Measurements from ENCODE around the gene NELL1.

The NELL1 gene

GRCh38 chr11:21307874-21308273 is 638.5 kb downstream of the NELL1 start:
- WGBS (ENCODE audit: extremely low coverage, insufficient coverage, insufficient read length), result no CpG with 5 or more reads among the region's 4 CpGs
- Histone ChIP-seq H3K23ac (ENCODE audit: low read length) (no peak overlapping the region), H2BK12ac (ENCODE audit: low read length) (no peak overlapping the region), H4K91ac (ENCODE audit: low read depth, low read length) (no peak overlapping the region), H2AFZ (ENCODE audit: insufficient read depth, low read length, poor library complexity) (no peak overlapping the region), H3K9me3 (ENCODE audit: insufficient read depth, low read depth, low read length) (no peaks in the 10 kb centered on the region), H2AK5ac (ENCODE audit: low read length) (no peak overlapping the region), H3K9ac (ENCODE audit: low read length) (no peak overlapping the region), H3K27ac (ENCODE audit: low read depth, low read length) (no peak overlapping the region), H4K8ac (ENCODE audit: low read depth, low read length) (no peak overlapping the region), H3K4me2 (ENCODE audit: low read length) (no peak overlapping the region), H3K4ac (ENCODE audit: low read depth, low read length) (no peak overlapping the region), H2BK5ac (ENCODE audit: low read depth, low read length, poor library complexity) (no peak overlapping the region), H3K27me3 (ENCODE audit: insufficient read depth, low read length) (no peaks in the 10 kb centered on the region), H2BK120ac (ENCODE audit: insufficient read depth, low read length, poor library complexity) (no peak overlapping the region), H3K18ac (ENCODE audit: low read length) (no peak overlapping the region), H3K36me3 (ENCODE audit: control insufficient read depth in 1 of 2, insufficient read depth in 2 of 2, low read length in 2 of 2) (no peaks in the 10 kb centered on the region), H3K79me1 (ENCODE audit: low read length) (no peaks in the 10 kb centered on the region), H3K4me1 (ENCODE audit: control insufficient read depth in 1 of 2, insufficient read depth in 2 of 2, low read length in 2 of 2) (no peaks in the 10 kb centered on the region), H3K14ac (ENCODE audit: low read length) (no peak overlapping the region), H4K12ac (ENCODE audit: low read depth, low read length) (no peak overlapping the region), H3K4me3 (ENCODE audit: low read depth, low read length) (no peak overlapping the region), H3K79me2 (ENCODE audit: control insufficient read depth, insufficient read depth, low read length, poor library complexity) (no peaks in the 10 kb centered on the region)
- DNase-seq, result peak; percentile 5 to 13

- Histone ChIP-seq H2BK120ac (ENCODE audit: insufficient read depth, low read length, poor library complexity) (no peak overlapping the region), H2AFZ (ENCODE audit: insufficient read depth, low read length, poor library complexity) (no peak overlapping the region), H3K4me3 (ENCODE audit: low read depth, low read length) (no peak overlapping the region), H3K27me3 (ENCODE audit: insufficient read depth, low read length) (no peaks in the 10 kb centered on the region), H3K23ac (ENCODE audit: low read length) (no peak overlapping the region), H3K79me1 (ENCODE audit: low read length) (no peaks in the 10 kb centered on the region), H3K79me2 (ENCODE audit: control insufficient read depth, insufficient read depth, low read length, poor library complexity) (no peaks in the 10 kb centered on the region), H2BK12ac (ENCODE audit: low read length) (no peak overlapping the region), H3K27ac (ENCODE audit: low read depth, low read length) (no peak overlapping the region), H2BK5ac (ENCODE audit: low read depth, low read length, poor library complexity) (no peak overlapping the region), H3K9ac (ENCODE audit: low read length) (no peak overlapping the region), H3K4me1 (ENCODE audit: control insufficient read depth in 1 of 2, insufficient read depth in 2 of 2, low read length in 2 of 2) (no peaks in the 10 kb centered on the region), H3K9me3 (ENCODE audit: insufficient read depth, low read depth, low read length) (no peaks in the 10 kb centered on the region), H3K14ac (ENCODE audit: low read length) (no peak overlapping the region), H4K12ac (ENCODE audit: low read depth, low read length) (no peak overlapping the region), H3K36me3 (ENCODE audit: control insufficient read depth in 1 of 2, insufficient read depth in 2 of 2, low read length in 2 of 2) (no peaks in the 10 kb centered on the region), H2AK5ac (ENCODE audit: low read length) (no peak overlapping the region), H4K8ac (ENCODE audit: low read depth, low read length) (no peak overlapping the region), H3K4ac (ENCODE audit: low read depth, low read length) (no peak overlapping the region), H3K4me2 (ENCODE audit: low read length) (no peak overlapping the region), H3K18ac (ENCODE audit: low read length) (no peak overlapping the region), H4K91ac (ENCODE audit: low read depth, low read length) (no peak overlapping the region)
- WGBS (ENCODE audit: extremely low coverage, insufficient coverage, insufficient read length), result no CpG with 5 or more reads among the region's 1 CpG
- DNase-seq, result no peak
These were observed 647.2 kb downstream of the NELL1 start for GRCh38 chr11:21316591-21316990.

- Histone ChIP-seq H2AFZ (ENCODE audit: insufficient read depth, low read length, poor library complexity) (no peak overlapping the region), H3K27ac (ENCODE audit: low read depth, low read length) (no peak overlapping the region), H4K91ac (ENCODE audit: low read depth, low read length) (no peak overlapping the region), H3K23ac (ENCODE audit: low read length) (no peak overlapping the region), H3K14ac (ENCODE audit: low read length) (no peak overlapping the region), H3K79me1 (ENCODE audit: low read length) (no peaks in the 10 kb centered on the region), H2BK5ac (ENCODE audit: low read depth, low read length, poor library complexity) (no peak overlapping the region), H3K4ac (ENCODE audit: low read depth, low read length) (no peak overlapping the region), H3K36me3 (ENCODE audit: control insufficient read depth in 1 of 2, insufficient read depth in 2 of 2, low read length in 2 of 2) (no peaks in the 10 kb centered on the region), H3K9me3 (ENCODE audit: insufficient read depth, low read depth, low read length) (no peaks in the 10 kb centered on the region), H2BK12ac (ENCODE audit: low read length) (no peak overlapping the region), H3K18ac (ENCODE audit: low read length) (no peak overlapping the region), H3K27me3 (ENCODE audit: insufficient read depth, low read length) (no peaks in the 10 kb centered on the region), H3K79me2 (ENCODE audit: control insufficient read depth, insufficient read depth, low read length, poor library complexity) (no peaks in the 10 kb centered on the region), H2AK5ac (ENCODE audit: low read length) (no peak overlapping the region), H3K4me1 (ENCODE audit: control insufficient read depth in 1 of 2, insufficient read depth in 2 of 2, low read length in 2 of 2) (no peaks in the 10 kb centered on the region), H3K4me2 (ENCODE audit: low read length) (no peak overlapping the region), H4K8ac (ENCODE audit: low read depth, low read length) (no peak overlapping the region), H4K12ac (ENCODE audit: low read depth, low read length) (no peak overlapping the region), H3K4me3 (ENCODE audit: low read depth, low read length) (no peak overlapping the region), H3K9ac (ENCODE audit: low read length) (no peak overlapping the region), H2BK120ac (ENCODE audit: insufficient read depth, low read length, poor library complexity) (no peak overlapping the region)
- WGBS (ENCODE audit: extremely low coverage, insufficient coverage, insufficient read length), result no CpG with 5 or more reads among the region's 2 CpGs
- DNase-seq, result no peak
These were observed 651.7 kb downstream of the NELL1 start for GRCh38 chr11:21321072-21321471.

GRCh38 chr11:21321530-21321929 is 652.1 kb downstream of the NELL1 start:
- Histone ChIP-seq H2AFZ (ENCODE audit: insufficient read depth, low read length, poor library complexity) (no peak overlapping the region), H3K4ac (ENCODE audit: low read depth, low read length) (no peak overlapping the region), H4K91ac (ENCODE audit: low read depth, low read length) (no peak overlapping the region), H3K4me2 (ENCODE audit: low read length) (no peak overlapping the region), H3K9ac (ENCODE audit: low read length) (no peak overlapping the region), H2BK5ac (ENCODE audit: low read depth, low read length, poor library complexity) (no peak overlapping the region), H3K27me3 (ENCODE audit: insufficient read depth, low read length) (no peaks in the 10 kb centered on the region), H2BK120ac (ENCODE audit: insufficient read depth, low read length, poor library complexity) (no peak overlapping the region), H3K36me3 (ENCODE audit: control insufficient read depth in 1 of 2, insufficient read depth in 2 of 2, low read length in 2 of 2) (no peaks in the 10 kb centered on the region), H2AK5ac (ENCODE audit: low read length) (no peak overlapping the region), H2BK12ac (ENCODE audit: low read length) (no peak overlapping the region), H3K4me3 (ENCODE audit: low read depth, low read length) (no peak overlapping the region), H3K27ac (ENCODE audit: low read depth, low read length) (no peak overlapping the region), H4K12ac (ENCODE audit: low read depth, low read length) (no peak overlapping the region), H3K79me2 (ENCODE audit: control insufficient read depth, insufficient read depth, low read length, poor library complexity) (no peaks in the 10 kb centered on the region), H3K14ac (ENCODE audit: low read length) (no peak overlapping the region), H3K79me1 (ENCODE audit: low read length) (no peaks in the 10 kb centered on the region), H3K4me1 (ENCODE audit: control insufficient read depth in 1 of 2, insufficient read depth in 2 of 2, low read length in 2 of 2) (no peaks in the 10 kb centered on the region), H4K8ac (ENCODE audit: low read depth, low read length) (no peak overlapping the region), H3K18ac (ENCODE audit: low read length) (no peak overlapping the region), H3K23ac (ENCODE audit: low read length) (no peak overlapping the region), H3K9me3 (ENCODE audit: insufficient read depth, low read depth, low read length) (no peaks in the 10 kb centered on the region)
- no CpG with 5 or more reads among the region's 1 CpG for WGBS (ENCODE audit: extremely low coverage, insufficient coverage, insufficient read length)
- DNase-seq, result no peak

Measured in trophoblast cell (in vitro differentiated cells and primary cell).